ENCODE measurements around the gene BTBD9. TPM values are rescaled to one million over a fixed set of nuclear protein-coding genes. Genes with fewer than 3 reads are reported as not detected.
"Not testable (repeated sequence)": the region's sequence is repeated elsewhere in the genome, so short reads cannot be mapped to it uniquely, and the experiment has no call there.

The BTBD9 gene
- total RNA-seq, 1 donor from 2014 or later: 28.1 TPM

- DNase-seq (ENCODE audit: low spot score in 2 of 2) (no peak), FAIRE-seq (no peak)
Observed at GRCh38 chr6:38445336-38445735, 194.4 kb downstream of the BTBD9 start.

- DNase-seq (ENCODE audit: low spot score in 2 of 2): no peak
Observed at GRCh38 chr6:38443352-38444144, 196.2 kb downstream of the BTBD9 start.

GRCh38 chr6:38438097-38438496 lies 201.6 kb downstream of the BTBD9 start:
- FAIRE-seq: no peak
- DNase-seq (ENCODE audit: low spot score in 2 of 2): no peak

More at GRCh38 chr6:38443352-38444144, 196.2 kb downstream of the BTBD9 start:
- FAIRE-seq: no peak

- FAIRE-seq (no peak), DNase-seq (ENCODE audit: low spot score in 2 of 2) (no peak)
Observed at GRCh38 chr6:38436726-38437465, 202.8 kb downstream of the BTBD9 start.

- no peak for DNase-seq (ENCODE audit: low spot score in 2 of 2)
- no peak for FAIRE-seq
Observed at GRCh38 chr6:38435330-38435729, 204.4 kb downstream of the BTBD9 start.

- DNase-seq (ENCODE audit: low spot score in 2 of 2) (no peak), FAIRE-seq (no peak)
Observed at GRCh38 chr6:38434051-38434450, 205.7 kb downstream of the BTBD9 start.

GRCh38 chr6:38432479-38432878 lies 207.2 kb downstream of the BTBD9 start:
- DNase-seq (ENCODE audit: low spot score in 2 of 2) (no peak), FAIRE-seq (no peak)

- FAIRE-seq (no peak), DNase-seq (ENCODE audit: low spot score in 2 of 2) (no peak)
Observed at GRCh38 chr6:38432079-38432478, 207.7 kb downstream of the BTBD9 start.

GRCh38 chr6:38429546-38429945 lies 210.2 kb downstream of the BTBD9 start:
- FAIRE-seq: no peak
- DNase-seq (ENCODE audit: low spot score in 2 of 2): no peak

GRCh38 chr6:38427492-38428210 lies 212.1 kb downstream of the BTBD9 start:
- no peak for DNase-seq (ENCODE audit: low spot score in 2 of 2)
- no peak for FAIRE-seq

GRCh38 chr6:38425788-38426488 lies 213.8 kb downstream of the BTBD9 start:
- not testable (repeated sequence) for DNase-seq (ENCODE audit: low spot score in 2 of 2); FAIRE-seq

GRCh38 chr6:38423746-38424145 lies 216.0 kb downstream of the BTBD9 start:
- no peak for DNase-seq (ENCODE audit: low spot score in 2 of 2)
- no peak for FAIRE-seq

- FAIRE-seq (no peak), DNase-seq (ENCODE audit: low spot score in 2 of 2) (no peak)
Observed at GRCh38 chr6:38420207-38420606, 219.5 kb downstream of the BTBD9 start.

- DNase-seq (ENCODE audit: low spot score in 2 of 2) (no peak), FAIRE-seq (no peak)
Observed at GRCh38 chr6:38417521-38417920, 222.2 kb downstream of the BTBD9 start.

- DNase-seq (ENCODE audit: low spot score in 2 of 2) (no peak), FAIRE-seq (no peak)
Observed at GRCh38 chr6:38415231-38416005, 224.3 kb downstream of the BTBD9 start.

- DNase-seq (ENCODE audit: low spot score in 2 of 2) (no peak), FAIRE-seq (no peak)
Observed at GRCh38 chr6:38413102-38413800, 226.5 kb downstream of the BTBD9 start.

GRCh38 chr6:38407192-38407591 lies 232.5 kb downstream of the BTBD9 start:
- no peak for DNase-seq (ENCODE audit: low spot score in 2 of 2)
- FAIRE-seq: no peak

- DNase-seq (ENCODE audit: low spot score in 2 of 2): no peak
- no peak for FAIRE-seq
Observed at GRCh38 chr6:38406096-38406495, 233.6 kb downstream of the BTBD9 start.

- DNase-seq (ENCODE audit: low spot score in 2 of 2): no peak
- no peak for FAIRE-seq
Observed at GRCh38 chr6:38404900-38405556, 234.7 kb downstream of the BTBD9 start.

Measured in frontal cortex (tissue), 4 donors.